ENCODE data around the gene ADORA2B.

Gene ADORA2B

GRCh38 chr17:15963670-15964110 is 18.8 kb downstream of the ADORA2B start:
- Histone ChIP-seq H2AFZ (ENCODE audit: low read length) (no peak overlapping the region), H3K27ac (ENCODE audit: low read depth, low read length, poor library complexity, severe bottlenecking) (no peak overlapping the region), H3K79me2 (ENCODE audit: insufficient read depth, low read length) (no peaks in the 10 kb centered on the region), H3F3A (ENCODE audit: insufficient read depth, low read length) (no peaks in the 10 kb centered on the region), H3K9ac (ENCODE audit: low read length) (no peak overlapping the region), H3K9me2 (ENCODE audit: low read depth, low read length) (no peaks in the 10 kb centered on the region), H4K20me1 (ENCODE audit: insufficient read depth, low read length) (no peaks in the 10 kb centered on the region), H3K4me1 (ENCODE audit: insufficient read depth, low read length, severe bottlenecking) (no peaks in the 10 kb centered on the region), H3K4me3 (ENCODE audit: low read depth, low read length, poor library complexity, severe bottlenecking) (no peak overlapping the region), H3K36me3 (ENCODE audit: insufficient read depth, low read length) (no peaks in the 10 kb centered on the region), H3K27me3 (ENCODE audit: insufficient read depth, low read length) (peaks cover 4% of the 10 kb centered on the region), H3K9me3 (ENCODE audit: low read length) (no peaks in the 10 kb centered on the region), H3K4me2 (ENCODE audit: low read length) (no peak overlapping the region)
- TF ChIP-seq CTCF (IDR thresholded peaks at IDR 0.05; ENCODE audit: low read length) (no peak), EZH2 (IDR thresholded peaks at IDR 0.05; ENCODE audit: borderline replicate concordance, low read length) (no peak)

GRCh38 chr17:15965528-15965927 is 20.6 kb downstream of the ADORA2B start:
- Histone ChIP-seq H3K27ac (ENCODE audit: low read depth, low read length, poor library complexity, severe bottlenecking) (no peak overlapping the region), H3K4me3 (ENCODE audit: low read depth, low read length, poor library complexity, severe bottlenecking) (no peak overlapping the region), H3K9ac (ENCODE audit: low read length) (no peak overlapping the region), H2AFZ (ENCODE audit: low read length) (no peak overlapping the region), H3K27me3 (ENCODE audit: insufficient read depth, low read length) (no peaks in the 10 kb centered on the region), H3F3A (ENCODE audit: insufficient read depth, low read length) (no peaks in the 10 kb centered on the region), H3K36me3 (ENCODE audit: insufficient read depth, low read length) (no peaks in the 10 kb centered on the region), H4K20me1 (ENCODE audit: insufficient read depth, low read length) (no peaks in the 10 kb centered on the region), H3K9me2 (ENCODE audit: low read depth, low read length) (no peaks in the 10 kb centered on the region), H3K9me3 (ENCODE audit: low read length) (no peaks in the 10 kb centered on the region), H3K4me2 (ENCODE audit: low read length) (no peak overlapping the region), H3K79me2 (ENCODE audit: insufficient read depth, low read length) (no peaks in the 10 kb centered on the region), H3K4me1 (ENCODE audit: insufficient read depth, low read length, severe bottlenecking) (no peaks in the 10 kb centered on the region)
- TF ChIP-seq EZH2 (IDR thresholded peaks at IDR 0.05; ENCODE audit: borderline replicate concordance, low read length) = no peak
- no peak for TF ChIP-seq CTCF (IDR thresholded peaks at IDR 0.05; ENCODE audit: low read length)

- no peaks in the 10 kb centered on the region for H3K9me3 ChIP-seq (ENCODE audit: low read length)
- H3K9ac ChIP-seq (ENCODE audit: low read length) = no peak overlapping the region
- H3K4me1 ChIP-seq (ENCODE audit: insufficient read depth, low read length, severe bottlenecking) = no peaks in the 10 kb centered on the region
- no peaks in the 10 kb centered on the region for H3K9me2 ChIP-seq (ENCODE audit: low read depth, low read length)
- no peak for TF ChIP-seq CTCF (IDR thresholded peaks at IDR 0.05; ENCODE audit: low read length)
- TF ChIP-seq EZH2 (IDR thresholded peaks at IDR 0.05; ENCODE audit: borderline replicate concordance, low read length) = no peak
- no peaks in the 10 kb centered on the region for H3K79me2 ChIP-seq (ENCODE audit: insufficient read depth, low read length)
- H4K20me1 ChIP-seq (ENCODE audit: insufficient read depth, low read length) = no peaks in the 10 kb centered on the region
- no peaks in the 10 kb centered on the region for H3K36me3 ChIP-seq (ENCODE audit: insufficient read depth, low read length)
- no peaks in the 10 kb centered on the region for H3F3A ChIP-seq (ENCODE audit: insufficient read depth, low read length)
- H2AFZ ChIP-seq (ENCODE audit: low read length) = no peak overlapping the region
- no peak overlapping the region for H3K4me2 ChIP-seq (ENCODE audit: low read length)
- H3K27ac ChIP-seq (ENCODE audit: low read depth, low read length, poor library complexity, severe bottlenecking) = no peak overlapping the region
- H3K4me3 ChIP-seq (ENCODE audit: low read depth, low read length, poor library complexity, severe bottlenecking) = no peak overlapping the region
- H3K27me3 ChIP-seq (ENCODE audit: insufficient read depth, low read length) = no peaks in the 10 kb centered on the region
Observed at GRCh38 chr17:15966183-15966878, 21.4 kb downstream of the ADORA2B start.

Measured in OCI-LY1 (cell line).